ENCODE data around the gene ATP13A3.
"Not testable (repeated sequence)": the region's sequence is repeated elsewhere in the genome, so short reads cannot be mapped to it uniquely, and the experiment has no call there.

The ATP13A3 gene

DNA sequence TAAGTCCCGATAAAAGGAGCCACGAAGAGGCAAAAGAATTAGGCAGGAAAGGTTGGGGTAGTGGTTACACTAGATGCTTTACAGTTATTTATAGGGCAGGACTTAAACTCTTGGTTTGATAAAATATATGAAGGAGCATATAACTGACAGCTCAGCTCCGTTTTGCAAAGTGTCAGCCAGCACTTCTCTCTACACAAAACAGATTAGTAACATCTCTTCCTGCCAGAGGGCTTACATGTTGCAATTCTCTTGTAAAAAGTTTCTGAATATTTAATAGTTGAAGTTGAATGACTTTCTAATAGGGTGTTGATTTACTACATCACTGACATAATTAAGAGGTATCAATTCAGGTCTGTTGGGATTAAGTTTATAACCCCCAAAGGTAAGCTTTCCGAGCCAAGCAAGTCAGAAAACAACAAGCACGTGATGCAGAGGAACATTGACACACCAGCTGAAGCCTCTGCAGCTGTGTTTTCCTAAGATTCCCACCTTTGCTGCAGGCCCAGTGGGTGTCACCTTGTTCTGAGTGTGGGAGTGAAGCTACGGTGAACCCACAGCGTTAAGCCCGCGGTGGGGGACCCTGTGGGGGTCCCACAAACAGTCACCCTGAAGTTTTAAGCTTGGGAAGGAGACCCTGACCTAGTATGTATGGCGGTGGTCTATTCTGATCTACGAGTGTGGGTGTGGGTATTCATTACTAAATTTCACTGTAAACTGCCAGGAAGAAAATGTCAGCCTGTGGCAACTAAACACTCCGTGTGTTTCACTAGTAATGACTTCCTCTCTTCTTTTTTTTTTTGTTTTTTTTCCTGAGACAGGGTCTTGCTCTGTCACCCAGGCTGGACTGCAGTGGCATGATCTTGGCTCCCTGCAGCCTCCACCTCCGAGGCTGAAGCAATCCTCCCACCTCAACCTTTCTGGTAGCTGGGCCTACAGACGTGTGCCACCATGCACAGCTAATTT, 22.0 kb upstream of the ATP13A3 start:
- peaks cover 0 to 2% of the 10 kb centered on the region in 2 donors for H3K9me3 Mint-ChIP-seq
- DNase-seq = no peak
- H3K36me3 Mint-ChIP-seq = no peaks in the 10 kb centered on the region
- ATAC-seq (replicated peaks) = no peak
- no peaks in the 10 kb centered on the region for H3K27me3 Mint-ChIP-seq
- H3K4me3 Mint-ChIP-seq = no peak overlapping the region
- peak overlapping the region; percentile 17 for H3K27ac Mint-ChIP-seq
- H3K4me1 Mint-ChIP-seq = no peaks in the 10 kb centered on the region

DNA sequence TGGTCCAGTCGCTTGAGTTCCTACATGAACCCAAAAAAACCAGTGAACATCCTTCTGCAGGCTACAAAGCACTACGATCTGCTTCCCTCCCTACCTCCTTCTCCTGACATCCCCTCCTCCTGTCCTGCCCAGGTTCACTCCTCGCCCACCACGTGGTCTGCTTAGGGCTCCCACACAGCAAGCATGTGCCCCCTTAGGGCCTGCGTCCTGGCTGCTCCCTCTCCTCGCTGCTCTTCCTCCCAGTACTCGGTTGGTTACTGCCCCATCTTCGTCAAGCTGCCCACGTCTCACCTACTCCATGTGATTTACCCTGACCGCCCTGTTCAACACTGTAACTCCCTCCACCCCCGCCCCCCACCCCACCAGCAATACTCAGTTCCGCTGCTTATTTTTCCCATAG, 20.8 kb upstream of the ATP13A3 start:
- no peak for DNase-seq
- ATAC-seq (replicated peaks) = no peak
- H3K27ac Mint-ChIP-seq = no peak overlapping the region
- no peaks in the 10 kb centered on the region for H3K36me3 Mint-ChIP-seq
- peaks cover 0 to 2% of the 10 kb centered on the region in 2 donors for H3K9me3 Mint-ChIP-seq
- no peaks in the 10 kb centered on the region for H3K4me1 Mint-ChIP-seq
- H3K27me3 Mint-ChIP-seq = no peaks in the 10 kb centered on the region
- H3K4me3 Mint-ChIP-seq = no peak overlapping the region

DNA sequence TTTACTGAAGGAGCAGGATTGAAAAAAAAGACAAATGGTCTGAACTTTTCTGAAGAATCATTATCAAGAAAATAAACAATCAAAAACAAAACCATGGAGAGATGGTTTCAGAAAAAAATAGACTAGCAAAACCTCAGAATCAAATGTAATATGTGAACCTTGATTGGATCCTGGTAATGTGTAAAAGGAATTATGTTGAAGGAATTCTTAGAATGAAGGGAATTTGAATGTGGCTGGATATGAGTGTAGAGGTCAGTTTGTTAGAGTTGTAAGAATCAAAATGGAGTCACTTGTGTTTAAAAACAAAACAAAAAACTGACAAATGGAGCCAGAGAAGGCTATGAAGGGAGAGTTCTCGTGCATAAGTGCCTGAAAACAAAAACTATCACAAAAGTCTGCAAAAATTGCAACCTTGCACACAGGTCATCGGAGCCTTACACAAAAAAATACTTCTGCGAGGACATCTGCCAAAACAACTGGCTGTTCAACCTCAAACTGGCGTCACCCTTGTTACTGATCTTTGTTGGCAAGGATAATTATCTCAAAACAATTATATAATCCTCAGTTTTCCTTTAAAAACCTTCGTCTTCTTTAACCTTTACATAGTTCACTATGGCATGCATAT, 19.1 kb upstream of the ATP13A3 start:
- Mint-ChIP-seq H3K9me3 (peaks cover 0 to 2% of the 10 kb centered on the region in 2 donors), H3K4me3 (no peak overlapping the region), H3K4me1 (no peaks in the 10 kb centered on the region), H3K27ac (no peak overlapping the region), H3K27me3 (no peaks in the 10 kb centered on the region), H3K36me3 (peaks cover 2% of the 10 kb centered on the region in 2 donors)
- no peak for DNase-seq
- no peak for ATAC-seq (replicated peaks)

DNA sequence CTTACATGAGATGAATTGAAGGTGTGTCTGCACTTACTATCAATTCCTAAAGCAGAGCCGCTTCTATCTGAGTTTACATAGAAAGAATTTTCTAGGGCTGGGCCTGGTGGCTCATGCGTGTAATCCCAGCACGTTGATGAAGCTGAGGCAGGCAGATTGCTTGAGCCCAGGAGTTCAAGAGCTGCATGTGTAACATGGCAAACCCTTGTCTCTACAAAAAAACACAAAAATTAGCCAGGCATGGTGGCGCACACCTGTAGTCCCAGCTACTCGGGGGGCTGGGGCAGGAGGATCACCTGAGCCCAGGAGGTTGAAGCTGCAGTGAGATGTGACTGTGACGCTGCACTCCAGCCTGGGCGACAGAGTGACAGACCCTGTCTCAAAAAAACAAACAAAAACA, 18.1 kb upstream of the ATP13A3 start:
- Mint-ChIP-seq H3K36me3 (peaks cover 3 to 4% of the 10 kb centered on the region in 2 donors), H3K27ac (no peak overlapping the region), H3K4me3 (no peak overlapping the region), H3K27me3 (no peaks in the 10 kb centered on the region), H3K4me1 (no peaks in the 10 kb centered on the region), H3K9me3 (peaks cover 0 to under 1% of the 10 kb centered on the region in 2 donors)
- ATAC-seq (replicated peaks) = no peak
- DNase-seq = no peak

DNA sequence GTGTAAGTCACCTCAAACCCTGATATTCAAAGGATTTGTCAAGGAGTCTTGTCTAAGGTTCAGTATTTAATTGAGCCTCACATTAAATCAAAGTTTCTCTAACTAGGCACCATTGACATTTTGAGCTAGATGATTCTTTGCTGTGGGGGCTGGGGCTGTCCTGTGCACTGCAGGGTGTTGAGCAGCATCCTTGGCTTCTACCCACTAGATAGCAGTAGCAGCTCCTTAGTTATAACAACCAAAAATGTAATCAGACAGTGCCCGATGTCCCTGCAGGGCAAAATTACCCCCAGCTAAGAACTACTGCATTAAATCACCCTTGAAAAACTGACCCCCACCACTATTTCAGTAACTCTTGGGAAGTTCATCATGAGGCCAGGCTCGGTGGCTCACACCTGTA, 17.3 kb upstream of the ATP13A3 start:
- Mint-ChIP-seq H3K4me3 (no peak overlapping the region), H3K27ac (no peak overlapping the region), H3K36me3 (peaks cover 3 to 4% of the 10 kb centered on the region in 2 donors), H3K4me1 (no peaks in the 10 kb centered on the region), H3K9me3 (no peaks in the 10 kb centered on the region), H3K27me3 (no peaks in the 10 kb centered on the region)
- ATAC-seq (replicated peaks) = no peak
- no peak for DNase-seq

DNA sequence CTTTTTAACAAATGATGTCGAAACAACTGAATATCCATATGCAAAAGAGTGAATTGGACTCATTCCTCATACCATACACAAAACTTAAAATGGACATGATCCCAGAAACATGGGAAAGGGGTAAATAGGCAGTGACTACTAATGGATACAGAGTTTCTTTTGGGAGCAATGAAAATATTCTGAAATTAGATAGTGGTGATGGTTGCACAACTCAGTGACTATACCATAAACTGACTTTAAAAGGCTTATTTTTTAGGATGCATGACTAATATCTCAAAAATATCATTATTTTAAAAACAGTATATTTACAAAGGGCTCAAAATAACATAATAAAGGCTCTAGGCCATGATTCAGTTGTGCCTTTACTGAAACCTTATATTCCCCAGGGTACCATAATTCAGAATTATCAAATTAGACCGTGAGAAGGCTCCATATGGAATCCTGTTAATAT, 16.3 kb upstream of the ATP13A3 start:
- ATAC-seq (replicated peaks) = no peak
- H3K27me3 Mint-ChIP-seq = no peaks in the 10 kb centered on the region
- no peak for DNase-seq
- no peak overlapping the region for H3K27ac Mint-ChIP-seq
- H3K36me3 Mint-ChIP-seq = peaks cover 3 to 4% of the 10 kb centered on the region in 2 donors
- no peak overlapping the region for H3K4me3 Mint-ChIP-seq
- no peaks in the 10 kb centered on the region for H3K9me3 Mint-ChIP-seq
- peaks cover under 1 to 2% of the 10 kb centered on the region in 2 donors for H3K4me1 Mint-ChIP-seq

DNA sequence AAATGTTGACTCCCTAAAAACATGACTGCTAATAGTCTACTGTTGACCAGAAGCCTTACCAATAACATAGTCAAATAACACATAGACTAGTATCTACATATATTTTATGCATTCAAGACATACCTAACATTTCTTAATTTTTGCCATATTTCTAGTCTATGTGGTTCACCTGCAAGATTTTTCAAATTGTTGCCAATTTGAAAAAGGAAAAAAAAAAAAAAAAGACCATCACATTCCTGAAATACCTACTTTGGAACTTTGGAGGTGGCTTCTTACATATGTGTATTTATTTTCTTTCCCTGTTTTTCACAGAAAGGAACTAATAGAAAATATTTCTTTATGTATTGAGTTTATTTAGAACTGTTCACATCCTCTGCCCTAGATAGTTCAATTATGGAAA, 13.4 kb upstream of the ATP13A3 start:
- DNase-seq (no peak), ATAC-seq (replicated peaks) (no peak)
- no peaks in the 10 kb centered on the region for H3K27me3 Mint-ChIP-seq
- peaks cover 4 to 9% of the 10 kb centered on the region in 2 donors for H3K4me1 Mint-ChIP-seq
- no peak overlapping the region for H3K27ac Mint-ChIP-seq
- H3K4me3 Mint-ChIP-seq = no peak overlapping the region
- no peaks in the 10 kb centered on the region for H3K9me3 Mint-ChIP-seq
- H3K36me3 Mint-ChIP-seq = peaks cover 3 to 4% of the 10 kb centered on the region in 2 donors

DNA sequence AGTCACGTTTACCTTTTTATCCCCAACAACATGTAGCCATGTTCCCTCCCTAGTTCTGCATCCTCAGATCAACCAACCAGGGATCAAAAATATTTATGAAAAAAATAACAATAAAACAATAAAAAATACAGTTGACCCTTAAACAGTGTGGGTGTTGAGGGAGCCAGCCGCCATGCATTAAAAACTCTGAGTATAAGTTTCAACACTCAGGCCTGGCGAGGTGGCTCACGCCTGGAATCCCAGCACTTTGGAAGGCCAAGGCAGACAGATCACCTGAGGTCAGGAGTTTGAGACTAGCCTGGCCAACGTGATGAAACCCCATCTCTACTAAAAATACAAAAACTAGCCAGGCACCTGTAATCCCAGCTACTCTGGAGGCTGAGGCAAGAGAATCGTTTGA, 12.7 kb upstream of the ATP13A3 start:
- H3K27me3 Mint-ChIP-seq; H3K4me3 Mint-ChIP-seq; DNase-seq; H3K4me1 Mint-ChIP-seq; H3K9me3 Mint-ChIP-seq; H3K27ac Mint-ChIP-seq; ATAC-seq (replicated peaks); H3K36me3 Mint-ChIP-seq: not testable (repeated sequence)

DNA sequence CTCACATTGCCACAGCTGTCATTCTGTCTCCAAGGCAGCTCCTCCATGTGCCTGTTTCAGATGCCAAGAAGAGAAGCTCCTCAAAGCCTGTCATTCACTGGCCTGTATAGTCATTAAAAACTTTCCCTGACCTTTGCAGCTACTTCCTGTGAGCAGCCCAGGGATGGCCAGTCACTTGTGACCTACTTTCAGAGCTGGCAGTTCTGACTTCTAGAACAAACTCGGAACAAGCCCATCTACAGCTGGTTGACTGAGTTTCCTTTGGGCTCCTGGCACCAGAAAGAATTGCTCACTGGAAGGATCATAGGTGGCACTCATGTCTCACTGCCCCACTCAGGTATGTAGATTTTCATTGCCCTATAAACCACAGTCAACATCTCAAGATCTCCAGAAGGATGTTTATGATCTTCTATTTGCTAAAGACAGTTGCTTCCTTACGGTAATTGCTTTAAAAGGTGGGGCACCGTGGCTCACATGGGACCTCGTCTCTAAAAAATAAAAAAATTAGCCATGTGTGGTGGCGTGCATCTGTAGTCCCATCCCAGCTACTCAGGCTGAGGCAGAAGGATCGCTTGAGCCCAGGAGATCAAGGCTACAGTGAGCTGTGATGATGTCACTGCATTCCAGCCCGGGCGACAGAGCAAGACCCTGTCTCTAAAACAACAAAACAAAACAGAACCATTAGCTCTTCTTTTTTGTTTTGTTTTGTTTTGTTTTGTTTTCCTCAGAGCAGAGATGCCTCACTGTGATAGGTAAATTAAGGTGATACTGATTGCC, 11.2 kb upstream of the ATP13A3 start:
- no peak overlapping the region for H3K27ac Mint-ChIP-seq
- peaks cover 3 to 4% of the 10 kb centered on the region in 2 donors for H3K36me3 Mint-ChIP-seq
- peak; percentile 97 to 99 for ATAC-seq (replicated peaks)
- DNase-seq = peak; percentile 49
- peaks cover 4 to 9% of the 10 kb centered on the region in 2 donors for H3K4me1 Mint-ChIP-seq
- no peaks in the 10 kb centered on the region for H3K9me3 Mint-ChIP-seq
- no peak overlapping the region for H3K4me3 Mint-ChIP-seq
- H3K27me3 Mint-ChIP-seq = no peaks in the 10 kb centered on the region

DNA sequence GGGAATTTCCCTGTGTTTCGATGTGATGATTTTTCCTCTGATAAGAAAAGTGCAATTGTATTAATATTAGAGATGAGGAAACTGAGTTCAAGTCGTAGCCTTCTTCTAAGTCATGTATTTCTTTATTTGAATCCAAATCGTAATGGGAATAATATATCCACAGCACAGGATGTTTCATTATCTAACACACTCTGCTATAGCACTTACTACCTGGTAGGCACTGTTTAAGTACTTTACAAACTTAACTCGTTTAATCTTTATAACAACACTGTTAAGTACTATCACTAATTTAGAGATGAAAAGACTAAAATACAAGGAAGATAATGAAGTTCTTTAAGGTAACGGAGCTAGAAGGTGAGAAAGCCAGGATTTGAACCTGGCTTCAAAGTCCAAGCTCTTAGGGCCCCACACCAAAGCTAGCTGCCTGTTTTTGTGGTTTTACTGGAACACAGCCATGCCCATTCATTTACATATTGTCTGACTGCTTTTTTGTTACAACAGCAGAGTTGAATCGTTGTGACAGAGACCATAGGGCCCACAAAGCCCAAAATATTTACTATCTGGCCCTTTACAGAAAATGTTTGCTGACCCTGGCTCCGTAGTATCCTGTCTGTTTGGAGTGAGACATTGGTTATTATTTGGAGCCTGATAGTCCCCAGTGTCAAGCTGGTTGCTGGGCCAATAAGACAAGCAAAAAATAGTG, 9.6 kb upstream of the ATP13A3 start:
- peaks cover 0 to 2% of the 10 kb centered on the region in 2 donors for H3K9me3 Mint-ChIP-seq
- DNase-seq (no peak), ATAC-seq (replicated peaks) (no peak)
- H3K4me3 Mint-ChIP-seq = no peak overlapping the region
- H3K27me3 Mint-ChIP-seq = no peaks in the 10 kb centered on the region
- peaks cover 3 to 7% of the 10 kb centered on the region in 2 donors for H3K36me3 Mint-ChIP-seq
- H3K27ac Mint-ChIP-seq = no peak overlapping the region
- H3K4me1 Mint-ChIP-seq = peaks cover 10 to 20% of the 10 kb centered on the region in 2 donors

DNA sequence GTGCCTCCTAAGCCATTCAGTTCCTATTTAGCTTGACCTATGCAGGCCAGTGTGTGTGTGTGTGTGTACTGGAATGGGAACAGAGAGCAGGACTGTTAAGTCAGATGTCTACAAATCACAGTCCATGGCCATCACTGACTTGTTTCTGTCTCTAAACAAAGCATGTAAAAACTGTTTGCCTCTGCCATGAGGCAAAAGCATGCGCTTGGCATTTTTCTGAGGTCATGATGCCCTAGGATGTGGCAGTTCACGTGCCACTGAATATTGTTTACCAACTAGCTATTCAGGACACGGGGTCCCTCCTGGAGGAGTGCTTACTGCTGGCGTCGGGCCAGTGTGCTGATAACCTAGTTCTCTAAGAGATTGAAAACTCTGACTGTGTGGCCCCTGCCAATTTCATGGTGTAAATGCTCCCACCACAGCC, 8.2 kb upstream of the ATP13A3 start:
- Mint-ChIP-seq H3K36me3 (peaks cover 0 to 7% of the 10 kb centered on the region in 2 donors), H3K27me3 (no peaks in the 10 kb centered on the region), H3K4me1 (peaks cover 19 to 32% of the 10 kb centered on the region in 2 donors), H3K27ac (no peak overlapping the region), H3K4me3 (no peak overlapping the region), H3K9me3 (peaks cover 0 to 2% of the 10 kb centered on the region in 2 donors)
- ATAC-seq (replicated peaks) (no peak), DNase-seq (no peak)

DNA sequence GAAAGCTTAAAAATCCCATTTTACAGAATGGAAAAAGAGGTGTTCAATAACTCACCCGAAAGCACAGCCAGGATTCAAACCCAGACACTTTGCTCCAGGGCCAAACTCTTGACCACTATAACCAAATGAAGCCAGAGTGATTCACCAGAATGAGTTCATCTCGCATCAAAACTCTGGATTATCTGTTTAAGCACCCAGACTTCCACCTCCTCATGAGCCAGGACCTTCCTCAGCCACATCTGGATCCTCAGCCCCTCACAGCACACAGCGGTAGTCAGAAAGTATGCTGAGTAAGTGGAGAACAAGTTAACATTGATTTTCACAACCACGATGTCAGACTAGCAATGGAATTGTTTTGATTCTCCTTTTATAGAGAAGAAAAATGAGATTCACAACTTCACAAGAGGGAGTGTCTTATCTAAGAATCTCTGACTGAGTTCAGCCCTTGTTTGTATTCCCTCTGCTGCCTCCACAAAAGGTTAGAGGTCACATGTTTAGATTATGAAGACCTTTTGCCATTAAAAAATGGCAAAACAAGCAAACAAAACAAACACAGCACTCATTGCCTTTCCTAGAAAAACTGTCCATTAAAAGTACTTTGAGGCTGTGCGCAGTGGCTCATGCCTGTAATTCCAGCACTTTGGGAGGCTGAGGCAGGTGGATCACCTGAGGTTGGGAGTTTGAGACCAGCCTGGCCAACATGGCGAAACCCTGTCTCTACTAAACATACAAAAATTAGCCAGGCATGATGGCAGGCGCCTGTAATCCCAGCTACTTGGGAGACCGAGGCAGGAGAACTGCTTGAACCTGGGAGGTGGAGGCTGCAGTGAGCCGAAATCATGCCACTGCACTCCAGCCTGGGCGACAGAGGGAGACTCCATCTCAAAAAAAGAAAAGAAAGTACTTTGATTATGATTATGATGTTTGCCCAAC, 7.5 kb upstream of the ATP13A3 start:
- not testable (repeated sequence) for H3K27ac Mint-ChIP-seq; H3K27me3 Mint-ChIP-seq; DNase-seq; H3K36me3 Mint-ChIP-seq; H3K9me3 Mint-ChIP-seq; H3K4me3 Mint-ChIP-seq; ATAC-seq (replicated peaks)
- H3K4me1 Mint-ChIP-seq = peaks cover 25 to 39% of the 10 kb centered on the region in 2 donors

DNA sequence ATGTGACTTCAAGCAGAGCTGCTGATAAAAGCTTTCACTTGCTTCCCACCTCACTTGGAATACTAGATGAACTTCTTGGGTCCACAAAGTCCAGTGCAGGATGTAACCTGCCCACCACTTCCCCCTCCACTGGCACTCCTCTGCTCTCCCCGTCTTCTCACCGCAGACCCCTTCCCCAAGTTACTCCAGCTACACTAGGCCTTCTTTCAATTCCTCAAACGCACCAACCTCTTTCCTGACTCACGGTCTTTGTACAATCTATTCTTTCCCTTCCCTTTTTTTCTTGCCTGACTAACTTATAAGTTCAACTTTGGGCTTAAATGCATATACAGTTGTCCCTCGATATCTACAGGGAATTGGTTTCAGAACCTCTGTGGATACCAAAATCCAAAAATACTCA, 5.2 kb upstream of the ATP13A3 start:
- peak overlapping the region; percentile 1 for H3K27ac Mint-ChIP-seq
- DNase-seq (peak; percentile 35), ATAC-seq (replicated peaks) (peak; percentile 58 to 62)
- peaks cover 2 to 15% of the 10 kb centered on the region in 2 donors for H3K36me3 Mint-ChIP-seq
- peak overlapping the region in 1 of 2 donors; percentile 1 for H3K4me3 Mint-ChIP-seq
- H3K4me1 Mint-ChIP-seq = peaks cover 36 to 51% of the 10 kb centered on the region in 2 donors
- no peaks in the 10 kb centered on the region for H3K27me3 Mint-ChIP-seq
- H3K9me3 Mint-ChIP-seq = peaks cover 3 to 6% of the 10 kb centered on the region in 2 donors
